ENCODE results near the gene CASTOR1. TPM values are rescaled to one million over a fixed set of nuclear protein-coding genes. Genes with fewer than 3 reads are reported as not detected.

CASTOR1 gene
- total RNA-seq, 6 experiments from 2014 or later = 0.86 to 8.6 (median 4.0) TPM

- DNase-seq = no peak
These were observed 42.4 kb downstream of the CASTOR1 start for GRCh38 chr22:30246814-30247376.

GRCh38 chr22:30245985-30246813 lies 43.1 kb downstream of the CASTOR1 start, which contains the start of gene LIF:
Gene LIF (minus strand): TSS chr22:30246759. CDS start chr22:30246695, 64 bp downstream.
- Histone ChIP-seq H3K9me3 (no peaks in the 10 kb centered on the region), H3K27me3 (no peaks in the 10 kb centered on the region), H3K4me1 (peaks cover 0 to 6% (median 0%) of the 10 kb centered on the region in 4 donors), H3K4me3 (peak within 1 kb of the TSS; percentile 35 to 47 (median 41)), H3K27ac (peak within 1 kb of the TSS in 1 of 3 donors; percentile 17), H3K36me3 (no peaks in the 10 kb centered on the region)
- intact Hi-C loops (cut with DNase I) = no loop called here
- no peak for DNase-seq
- 1% methylated on average over 39 of the region's 64 CpGs for WGBS (ENCODE audit: insufficient coverage, low coverage, low lambda C conversion rate, missing lambda C conversion rate)
- peak; percentile 19 to 60 (median 44) for ATAC-seq
- TF ChIP-seq POLR2A (IDR thresholded peaks at IDR 0.05) (no peak), CTCF (IDR thresholded peaks at IDR 0.05) (peak in 2 of 4 donors; percentile 10 to 12)

More at GRCh38 chr22:30246814-30247376, 42.4 kb downstream of the CASTOR1 start:
- intact Hi-C loops (cut with DNase I) = no loop called here
- WGBS (ENCODE audit: insufficient coverage, low coverage, low lambda C conversion rate, missing lambda C conversion rate) = 7% methylated on average over 10 of the region's 15 CpGs
- ATAC-seq = no peak
- H3K4me1 ChIP-seq = peaks cover 0 to 6% (median 0%) of the 10 kb centered on the region in 4 donors
- no peaks in the 10 kb centered on the region for H3K27me3 ChIP-seq
- H3K4me3 ChIP-seq = peak overlapping the region; percentile 35 to 47 (median 41)
- no peak for TF ChIP-seq CTCF (IDR thresholded peaks at IDR 0.05)
- no peak for TF ChIP-seq POLR2A (IDR thresholded peaks at IDR 0.05)
- no peaks in the 10 kb centered on the region for H3K36me3 ChIP-seq
- H3K27ac ChIP-seq = no peak overlapping the region
- H3K9me3 ChIP-seq = no peaks in the 10 kb centered on the region

- Histone ChIP-seq H3K4me1 (peaks cover 0 to 6% (median 0%) of the 10 kb centered on the region in 4 donors), H3K27ac (peak overlapping the region in 1 of 3 donors; percentile 17), H3K9me3 (no peaks in the 10 kb centered on the region), H3K36me3 (no peaks in the 10 kb centered on the region), H3K27me3 (no peaks in the 10 kb centered on the region), H3K4me3 (peak overlapping the region; percentile 35 to 47 (median 41))
- DNase-seq = no peak
- intact Hi-C loops (cut with DNase I) = no loop called here
- peak in 3 of 4 donors; percentile 7 to 56 (median 11) for ATAC-seq
- TF ChIP-seq POLR2A (IDR thresholded peaks at IDR 0.05) = no peak
- TF ChIP-seq CTCF (IDR thresholded peaks at IDR 0.05) = no peak
- 35% methylated on average over 11 of the region's 15 CpGs for WGBS (ENCODE audit: insufficient coverage, low coverage, low lambda C conversion rate, missing lambda C conversion rate)
These were observed 43.9 kb downstream of the CASTOR1 start for GRCh38 chr22:30245181-30245984.

- H3K27ac ChIP-seq = no peak overlapping the region
- no CpG with 5 or more reads among the region's 5 CpGs for WGBS (ENCODE audit: insufficient coverage, low coverage, low lambda C conversion rate, missing lambda C conversion rate)
- intact Hi-C loops (cut with DNase I) = no loop called here
- H3K27me3 ChIP-seq = no peaks in the 10 kb centered on the region
- ATAC-seq = no peak
- no peaks in the 10 kb centered on the region for H3K9me3 ChIP-seq
- H3K4me1 ChIP-seq = peaks cover 0 to 6% (median 0%) of the 10 kb centered on the region in 4 donors
- no peak for TF ChIP-seq CTCF (IDR thresholded peaks at IDR 0.05)
- TF ChIP-seq POLR2A (IDR thresholded peaks at IDR 0.05) = no peak
- H3K4me3 ChIP-seq = no peak overlapping the region
- no peak for DNase-seq
- H3K36me3 ChIP-seq = no peaks in the 10 kb centered on the region
These were observed 44.7 kb downstream of the CASTOR1 start for GRCh38 chr22:30244641-30245040.
